ENCODE data around the gene MSRB1.

The MSRB1 gene

DNA sequence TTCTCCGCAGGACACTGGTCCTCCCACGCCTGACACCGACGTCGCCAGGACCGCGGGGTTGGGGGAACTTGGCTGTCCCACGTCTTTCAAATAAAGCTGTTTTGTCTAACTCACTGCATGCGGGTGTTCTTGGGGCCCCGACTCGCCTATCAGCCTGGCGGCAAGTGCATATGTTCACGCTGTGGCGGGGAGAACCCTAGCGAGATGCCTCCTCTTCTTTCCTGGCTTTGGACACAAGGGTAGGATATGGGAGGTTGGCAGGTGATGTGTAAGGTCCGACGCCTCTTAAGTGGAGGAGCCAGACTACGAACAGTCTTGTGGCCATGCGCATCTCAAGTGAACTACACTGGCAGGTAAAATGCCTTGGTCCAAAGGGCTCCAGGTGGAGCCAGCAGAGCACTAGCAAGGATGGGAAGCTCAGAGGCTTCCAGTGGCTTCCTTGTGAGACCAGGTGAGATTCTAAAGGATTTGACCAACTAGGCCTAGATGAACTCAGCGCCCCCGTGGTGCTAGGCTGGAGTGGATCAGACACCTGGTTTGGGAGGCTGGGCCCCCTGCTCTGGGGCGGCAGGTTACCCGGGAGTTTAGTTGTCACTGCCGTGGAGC, 22.5 kb upstream of the MSRB1 start:
- TF ChIP-seq EP300 (IDR thresholded peaks at IDR 0.05; ENCODE audit: borderline replicate concordance) (no peak), ZBTB7A (IDR thresholded peaks at IDR 0.05; ENCODE audit: low read depth) (no peak), TEAD4 (IDR thresholded peaks at IDR 0.05) (no peak), TAF1 (IDR thresholded peaks at IDR 0.05; ENCODE audit: low read depth) (no peak), NFIC (IDR thresholded peaks at IDR 0.05) (no peak), EGR1 (IDR thresholded peaks at IDR 0.05) (no peak), FOXM1 (IDR thresholded peaks at IDR 0.05; ENCODE audit: borderline replicate concordance, low read depth) (no peak), CREB1 (IDR thresholded peaks at IDR 0.05; ENCODE audit: low read depth) (no peak), TCF12 (IDR thresholded peaks at IDR 0.05; ENCODE audit: low read depth) (no peak), CEBPB (IDR thresholded peaks at IDR 0.05) (no peak), RAD21 (IDR thresholded peaks at IDR 0.05; ENCODE audit: low read depth) (no peak), YY1 (IDR thresholded peaks at IDR 0.05; ENCODE audit: low read depth) (no peak)
- TF ChIP-seq, protein P1, sequence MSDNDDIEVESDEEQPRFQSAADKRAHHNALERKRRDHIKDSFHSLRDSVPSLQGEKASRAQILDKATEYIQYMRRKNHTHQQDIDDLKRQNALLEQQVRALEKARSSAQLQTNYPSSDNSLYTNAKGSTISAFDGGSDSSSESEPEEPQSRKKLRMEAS (IDR thresholded peaks at IDR 0.05): no peak
- TF ChIP-seq, protein P2, sequence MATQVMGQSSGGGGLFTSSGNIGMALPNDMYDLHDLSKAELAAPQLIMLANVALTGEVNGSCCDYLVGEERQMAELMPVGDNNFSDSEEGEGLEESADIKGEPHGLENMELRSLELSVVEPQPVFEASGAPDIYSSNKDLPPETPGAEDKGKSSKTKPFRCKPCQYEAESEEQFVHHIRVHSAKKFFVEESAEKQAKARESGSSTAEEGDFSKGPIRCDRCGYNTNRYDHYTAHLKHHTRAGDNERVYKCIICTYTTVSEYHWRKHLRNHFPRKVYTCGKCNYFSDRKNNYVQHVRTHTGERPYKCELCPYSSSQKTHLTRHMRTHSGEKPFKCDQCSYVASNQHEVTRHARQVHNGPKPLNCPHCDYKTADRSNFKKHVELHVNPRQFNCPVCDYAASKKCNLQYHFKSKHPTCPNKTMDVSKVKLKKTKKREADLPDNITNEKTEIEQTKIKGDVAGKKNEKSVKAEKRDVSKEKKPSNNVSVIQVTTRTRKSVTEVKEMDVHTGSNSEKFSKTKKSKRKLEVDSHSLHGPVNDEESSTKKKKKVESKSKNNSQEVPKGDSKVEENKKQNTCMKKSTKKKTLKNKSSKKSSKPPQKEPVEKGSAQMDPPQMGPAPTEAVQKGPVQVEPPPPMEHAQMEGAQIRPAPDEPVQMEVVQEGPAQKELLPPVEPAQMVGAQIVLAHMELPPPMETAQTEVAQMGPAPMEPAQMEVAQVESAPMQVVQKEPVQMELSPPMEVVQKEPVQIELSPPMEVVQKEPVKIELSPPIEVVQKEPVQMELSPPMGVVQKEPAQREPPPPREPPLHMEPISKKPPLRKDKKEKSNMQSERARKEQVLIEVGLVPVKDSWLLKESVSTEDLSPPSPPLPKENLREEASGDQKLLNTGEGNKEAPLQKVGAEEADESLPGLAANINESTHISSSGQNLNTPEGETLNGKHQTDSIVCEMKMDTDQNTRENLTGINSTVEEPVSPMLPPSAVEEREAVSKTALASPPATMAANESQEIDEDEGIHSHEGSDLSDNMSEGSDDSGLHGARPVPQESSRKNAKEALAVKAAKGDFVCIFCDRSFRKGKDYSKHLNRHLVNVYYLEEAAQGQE (IDR thresholded peaks at IDR 0.05; ENCODE audit: low read depth): no peak
- TF ChIP-seq, protein P3, sequence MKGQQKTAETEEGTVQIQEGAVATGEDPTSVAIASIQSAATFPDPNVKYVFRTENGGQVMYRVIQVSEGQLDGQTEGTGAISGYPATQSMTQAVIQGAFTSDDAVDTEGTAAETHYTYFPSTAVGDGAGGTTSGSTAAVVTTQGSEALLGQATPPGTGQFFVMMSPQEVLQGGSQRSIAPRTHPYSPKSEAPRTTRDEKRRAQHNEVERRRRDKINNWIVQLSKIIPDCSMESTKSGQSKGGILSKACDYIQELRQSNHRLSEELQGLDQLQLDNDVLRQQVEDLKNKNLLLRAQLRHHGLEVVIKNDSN (IDR thresholded peaks at IDR 0.05): no peak

DNA sequence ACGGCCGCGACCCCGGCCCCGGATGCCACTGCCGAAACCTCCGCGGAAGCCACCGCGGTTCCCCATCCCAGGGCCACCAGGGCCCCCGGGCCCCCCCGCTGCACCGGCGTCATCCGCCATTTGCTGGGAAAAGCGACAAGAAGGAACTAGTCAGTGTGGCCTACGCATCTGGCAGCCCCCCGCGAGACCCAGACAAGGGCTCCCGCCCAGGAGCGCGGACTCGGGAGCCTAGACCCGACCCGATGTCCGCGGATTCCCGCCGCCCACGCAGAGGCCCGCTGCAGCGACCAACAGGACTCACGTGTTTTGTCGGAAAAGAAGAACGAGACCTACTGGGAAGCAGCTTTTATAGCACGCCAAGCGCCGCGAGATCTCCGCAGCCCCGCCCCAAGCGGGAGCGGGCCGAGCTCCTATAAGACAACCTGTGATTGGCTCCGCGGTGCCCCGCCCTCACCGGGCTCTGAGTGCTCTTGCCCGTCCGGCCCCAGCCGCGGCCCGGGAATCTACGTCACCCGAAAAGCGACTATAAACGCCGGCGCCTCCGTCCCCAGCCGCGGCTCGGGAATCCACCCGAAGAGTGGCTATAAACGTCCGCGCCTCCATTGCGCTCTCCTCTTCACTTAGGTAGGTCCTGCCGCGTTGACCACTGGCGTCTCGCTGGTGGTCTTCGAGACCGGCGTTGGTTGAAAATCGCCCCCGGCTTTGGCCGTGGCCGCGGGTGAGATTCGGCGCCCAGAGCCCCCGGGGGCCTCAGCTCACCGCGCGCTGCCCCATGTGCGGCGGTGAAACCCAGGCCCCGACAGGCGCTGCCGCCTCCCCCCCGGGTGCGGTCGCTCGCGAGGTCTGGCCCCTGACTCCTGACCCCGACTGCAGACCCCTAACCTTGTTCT, 21.8 kb upstream of the MSRB1 start, which contains the start of gene RPS2:
Gene RPS2, minus strand, starts transcription at position 321 of the 890 bp plus-strand sequence. Its CDS starts 201 bp downstream, at position 120.
- TF ChIP-seq, protein P1 (IDR thresholded peaks at IDR 0.05): peak; percentile 97
- no peak for TF ChIP-seq ZBTB7A (IDR thresholded peaks at IDR 0.05; ENCODE audit: low read depth)
- TF ChIP-seq, protein P2 (IDR thresholded peaks at IDR 0.05; ENCODE audit: low read depth): no peak
- no peak for TF ChIP-seq TEAD4 (IDR thresholded peaks at IDR 0.05)
- TF ChIP-seq TAF1 (IDR thresholded peaks at IDR 0.05; ENCODE audit: low read depth): peak; percentile 98
- TF ChIP-seq, protein P3 (IDR thresholded peaks at IDR 0.05): peak; percentile 42; the same call in 1 of the 2 replicates
- TF ChIP-seq TCF12 (IDR thresholded peaks at IDR 0.05; ENCODE audit: low read depth): peak; percentile 10; the same call in 1 of the 2 replicates
- TF ChIP-seq CREB1 (IDR thresholded peaks at IDR 0.05; ENCODE audit: low read depth): peak; percentile 90
- TF ChIP-seq EP300 (IDR thresholded peaks at IDR 0.05; ENCODE audit: borderline replicate concordance): no peak
- TF ChIP-seq RAD21 (IDR thresholded peaks at IDR 0.05; ENCODE audit: low read depth): no peak
- TF ChIP-seq EGR1 (IDR thresholded peaks at IDR 0.05): peak; percentile 98
- TF ChIP-seq NFIC (IDR thresholded peaks at IDR 0.05): no peak
- TF ChIP-seq FOXM1 (IDR thresholded peaks at IDR 0.05; ENCODE audit: borderline replicate concordance, low read depth): no peak
- peak; percentile 73; the same call in 1 of the 2 replicates for TF ChIP-seq YY1 (IDR thresholded peaks at IDR 0.05; ENCODE audit: low read depth)
- no peak for TF ChIP-seq CEBPB (IDR thresholded peaks at IDR 0.05)

DNA sequence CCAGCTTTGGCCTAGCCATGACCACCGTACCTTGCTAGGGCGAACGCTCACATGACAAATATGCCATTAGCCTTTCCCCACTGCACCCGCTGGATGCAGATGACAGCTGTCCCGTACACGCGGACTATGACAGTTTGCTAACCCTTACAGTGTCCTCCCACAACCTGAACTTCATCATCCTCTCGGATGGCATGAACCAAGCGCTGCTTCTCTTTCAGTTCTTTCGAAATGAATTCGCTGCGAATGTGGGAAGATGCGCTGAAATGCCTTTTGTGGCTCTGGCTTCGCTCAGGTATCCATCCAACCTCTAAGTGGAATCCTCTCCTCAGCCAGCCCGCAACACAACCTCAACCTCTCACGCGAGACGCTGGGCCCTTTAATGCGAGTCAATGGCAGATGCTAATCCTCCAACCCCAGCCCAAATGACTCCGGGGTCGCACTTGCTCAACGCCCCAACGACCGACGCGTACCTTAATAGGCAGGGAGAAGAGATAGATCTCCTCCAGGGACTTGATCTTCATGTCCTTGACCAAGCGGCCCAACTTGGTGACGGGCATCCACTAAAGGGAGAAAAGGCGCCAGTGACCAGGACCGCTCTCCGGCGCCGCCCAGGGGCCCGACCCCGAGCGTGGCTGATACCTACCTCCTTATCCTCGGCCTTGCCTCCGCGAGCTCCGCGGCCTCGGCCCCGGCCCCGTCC, 21.0 kb upstream of the MSRB1 start:
- TF ChIP-seq CEBPB (IDR thresholded peaks at IDR 0.05) (no peak), EGR1 (IDR thresholded peaks at IDR 0.05) (no peak), CREB1 (IDR thresholded peaks at IDR 0.05; ENCODE audit: low read depth) (no peak), EP300 (IDR thresholded peaks at IDR 0.05; ENCODE audit: borderline replicate concordance) (no peak), YY1 (IDR thresholded peaks at IDR 0.05; ENCODE audit: low read depth) (no peak), ZBTB7A (IDR thresholded peaks at IDR 0.05; ENCODE audit: low read depth) (no peak)
- TF ChIP-seq, protein P3 (IDR thresholded peaks at IDR 0.05): no peak
- TF ChIP-seq, protein P2 (IDR thresholded peaks at IDR 0.05; ENCODE audit: low read depth): no peak

Measured in Ishikawa (cell line).